ENCODE measurements around the gene SHISA7. TPM values are rescaled to one million over a fixed set of nuclear protein-coding genes. Genes with fewer than 3 reads are reported as not detected.
"Not testable (repeated sequence)": the region's sequence is repeated elsewhere in the genome, so short reads cannot be mapped to it uniquely, and the experiment has no call there.

Gene SHISA7
- polyA plus RNA-seq, 1 of the 3 experiments (the other 2 are of a cell fraction), result 0.02 TPM

- TF ChIP-seq, protein P1, sequence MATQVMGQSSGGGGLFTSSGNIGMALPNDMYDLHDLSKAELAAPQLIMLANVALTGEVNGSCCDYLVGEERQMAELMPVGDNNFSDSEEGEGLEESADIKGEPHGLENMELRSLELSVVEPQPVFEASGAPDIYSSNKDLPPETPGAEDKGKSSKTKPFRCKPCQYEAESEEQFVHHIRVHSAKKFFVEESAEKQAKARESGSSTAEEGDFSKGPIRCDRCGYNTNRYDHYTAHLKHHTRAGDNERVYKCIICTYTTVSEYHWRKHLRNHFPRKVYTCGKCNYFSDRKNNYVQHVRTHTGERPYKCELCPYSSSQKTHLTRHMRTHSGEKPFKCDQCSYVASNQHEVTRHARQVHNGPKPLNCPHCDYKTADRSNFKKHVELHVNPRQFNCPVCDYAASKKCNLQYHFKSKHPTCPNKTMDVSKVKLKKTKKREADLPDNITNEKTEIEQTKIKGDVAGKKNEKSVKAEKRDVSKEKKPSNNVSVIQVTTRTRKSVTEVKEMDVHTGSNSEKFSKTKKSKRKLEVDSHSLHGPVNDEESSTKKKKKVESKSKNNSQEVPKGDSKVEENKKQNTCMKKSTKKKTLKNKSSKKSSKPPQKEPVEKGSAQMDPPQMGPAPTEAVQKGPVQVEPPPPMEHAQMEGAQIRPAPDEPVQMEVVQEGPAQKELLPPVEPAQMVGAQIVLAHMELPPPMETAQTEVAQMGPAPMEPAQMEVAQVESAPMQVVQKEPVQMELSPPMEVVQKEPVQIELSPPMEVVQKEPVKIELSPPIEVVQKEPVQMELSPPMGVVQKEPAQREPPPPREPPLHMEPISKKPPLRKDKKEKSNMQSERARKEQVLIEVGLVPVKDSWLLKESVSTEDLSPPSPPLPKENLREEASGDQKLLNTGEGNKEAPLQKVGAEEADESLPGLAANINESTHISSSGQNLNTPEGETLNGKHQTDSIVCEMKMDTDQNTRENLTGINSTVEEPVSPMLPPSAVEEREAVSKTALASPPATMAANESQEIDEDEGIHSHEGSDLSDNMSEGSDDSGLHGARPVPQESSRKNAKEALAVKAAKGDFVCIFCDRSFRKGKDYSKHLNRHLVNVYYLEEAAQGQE (IDR thresholded peaks at IDR 0.05; ENCODE audit: low read depth, low read length), result no peak
- TF ChIP-seq GATA2 (CRISPR knock-in tag; IDR thresholded peaks at IDR 0.05) (no peak), MXI1 (IDR thresholded peaks at IDR 0.05; ENCODE audit: low read depth, low read length) (peak; percentile 86), PBX3 (IDR thresholded peaks at IDR 0.05) (peak; percentile 99), TCF12 (IDR thresholded peaks at IDR 0.05) (0 out of 2 replicates have a peak, but pooled peaks have one; percentile 15), MAX (IDR thresholded peaks at IDR 0.05; ENCODE audit: low read depth) (peak; percentile 96), CHD2 (IDR thresholded peaks at IDR 0.05; ENCODE audit: low read length, partially characterized antibody) (no peak)
Observed at GRCh38 chr19:55407800-55408532, 35.1 kb downstream of the SHISA7 start (continued).

DNA sequence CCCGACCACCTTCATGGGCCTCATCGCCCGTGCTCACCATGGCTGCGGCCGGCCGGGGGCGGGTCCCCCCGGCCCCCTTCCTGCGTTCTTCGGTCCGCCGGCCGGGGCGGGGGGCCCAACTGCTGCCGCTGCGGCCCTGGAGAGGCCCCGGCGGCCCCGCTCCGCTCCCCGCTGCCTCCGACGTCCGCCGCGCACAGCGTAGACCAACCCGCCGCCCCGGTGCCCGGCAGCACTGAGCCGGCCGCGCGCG lies 35.6 kb downstream of the SHISA7 start, which contains the start of gene UBE2S:
Gene UBE2S, minus strand, starts transcription at position 239 of the 250 bp plus-strand sequence. Its CDS starts 199 bp downstream, at position 40.
- peaks cover 50% of the 10 kb centered on the region for H3K79me2 ChIP-seq (ENCODE audit: insufficient read depth)
- H3K36me3 ChIP-seq (replicated peaks in 1 of 2; ENCODE audit: control insufficient read depth in 1 of 2, insufficient read depth in 2 of 2, low read length in 1 of 2), result peaks cover 17 to 22% of the 10 kb centered on the region in 2 experiments
- peaks cover 12 to 26% of the 10 kb centered on the region in 2 experiments; a peak in 3 of 4 replicates for H3K4me1 ChIP-seq (ENCODE audit: control insufficient read depth in 1 of 2, insufficient read depth in 2 of 2, low read depth in 1 of 2, low read length in 1 of 2)

More for the DNA sequence above, 35.6 kb downstream of the SHISA7 start, which contains the start of gene UBE2S:
- TF ChIP-seq POLR2AphosphoS5 (IDR thresholded peaks at IDR 0.05; ENCODE audit: low read depth, low read length), result peak; percentile 99
- peak; percentile 97 for TF ChIP-seq TAF1 (IDR thresholded peaks at IDR 0.05; ENCODE audit: borderline replicate concordance, low read depth, low read length)
- TF ChIP-seq, protein P1 (IDR thresholded peaks at IDR 0.05; ENCODE audit: low read depth, low read length), result peak; percentile 43; the same call in 1 of the 2 replicates
- ChIA-PET POLR2A (interaction anchor here (0.6 to 1.9 kb wide), 36 partner anchors 8 to 317 kb away, joined by 3 to 33 read pairs (median 4); partner anchors contain the start of genes FIZ1, IL11, ISOC2 and KMT5C), CTCF (interaction anchor here (1.0 to 1.4 kb wide), 2 partner anchors 11 to 266 kb away, joined by 4 to 10 read pairs; no protein-coding TSS in a partner anchor)
- Histone ChIP-seq H3K9ac (peak within 1 kb of the TSS; percentile 99), H4K20me1 (ENCODE audit: insufficient read depth) (peaks cover 42% of the 10 kb centered on the region), H3K4me2 (peak within 1 kb of the TSS; percentile 94), H2AFZ (ENCODE audit: low read depth) (peak within 1 kb of the TSS; percentile 87), H3F3A (replicated peaks; ENCODE audit: insufficient read depth) (peaks cover 18% of the 10 kb centered on the region), H3K27ac (ENCODE audit: low read depth in 2 of 2, low read length in 1 of 2) (peak within 1 kb of the TSS; percentile 98), H3K4me3 (ENCODE audit: low read depth in 2 of 2, low read length in 1 of 2) (peak within 1 kb of the TSS; percentile 82 to 85)
- H3K9me3 ChIP-seq; H3K27me3 ChIP-seq (ENCODE audit: insufficient read depth); DNase-seq; H3K9me2 ChIP-seq: not testable (repeated sequence)
- WGBS (ENCODE audit: low lambda C conversion rate), result 0% methylated on average over 1 of the region's 36 CpGs
